Liver (tissue), 9 donors: ENCODE results near the gene FBLN1. TPM values are rescaled to one million over a fixed set of nuclear protein-coding genes. Genes with fewer than 3 reads are reported as not detected.
"Not testable (repeated sequence)": the region's sequence is repeated elsewhere in the genome, so short reads cannot be mapped to it uniquely, and the experiment has no call there.

Experiments
- DNase-seq: peaks from one replicate; pipeline ENCODE4 v3.0.0-alpha.2; 2017; ENCODE audit warnings: low spot score
- H3K27ac ChIP-seq, 2 donors: one replicate each; pipeline ENCODE4 v1.7.0; 2013; ENCODE audit warnings: inconsistent platforms in 2 of 2, low read length in 2 of 2, control low read depth in 1 of 2, low read depth in 1 of 2, mild to moderate bottlenecking in 1 of 2
- H3K27me3 ChIP-seq, 4 donors: one replicate each; pipeline versions ENCODE4 v1.6.1 to v1.7.0; 2013; ENCODE audit warnings: low read length in 3 of 4, inconsistent platforms in 1 of 4, mild to moderate bottlenecking in 1 of 4, moderate library complexity in 1 of 4; ENCODE audit not compliant: control insufficient read depth in 4 of 4, insufficient read depth in 4 of 4
- H3K36me3 ChIP-seq, 4 donors: one replicate each; pipeline versions ENCODE4 v1.6.1 to v1.7.0; 2013; ENCODE audit warnings: low read length in 3 of 4, mild to moderate bottlenecking in 3 of 4, low read depth in 1 of 4, moderate library complexity in 1 of 4; ENCODE audit not compliant: control insufficient read depth in 4 of 4, insufficient read depth in 3 of 4
- H3K4me1 ChIP-seq, 4 donors: one replicate each; pipeline versions ENCODE4 v1.6.1 to v1.7.0; 2013; ENCODE audit warnings: low read length in 3 of 4, mild to moderate bottlenecking in 3 of 4, moderate library complexity in 1 of 4; ENCODE audit not compliant: control insufficient read depth in 4 of 4, insufficient read depth in 4 of 4
- H3K4me3 ChIP-seq, 3 donors: one replicate each; pipeline versions ENCODE4 v1.6.1 to v1.7.0; 2013; ENCODE audit warnings: low read length in 3 of 3, control low read depth in 1 of 3, low read depth in 1 of 3, mild to moderate bottlenecking in 1 of 3
- H3K9ac ChIP-seq, 2 donors: one replicate each; pipeline ENCODE4 v1.7.0; 2013; ENCODE audit warnings: low read length in 2 of 2, mild to moderate bottlenecking in 2 of 2, moderate library complexity in 2 of 2, control low read depth in 1 of 2, low read depth in 1 of 2
- H3K9me3 ChIP-seq, 4 donors: one replicate each; pipeline versions ENCODE4 v1.6.1 to v1.7.0; 2013; ENCODE audit warnings: low read length in 3 of 4; ENCODE audit not compliant: control insufficient read depth in 4 of 4
- ATF3 ChIP-seq: IDR thresholded peaks from 2 replicates; pipeline ENCODE4 v1.6.1; 2016; ENCODE audit warnings: antibody characterized with exemption
- CTCF ChIP-seq: fragments of 150-350 bp; IDR thresholded peaks from 2 replicates; pipeline ENCODE4 v1.5.1; 2017; ENCODE audit warnings: improper control_type of control experiment, low read depth, low read length; ENCODE audit not compliant: missing input control
- EGR1 ChIP-seq, 2 donors: IDR thresholded peaks; 2 replicates each; pipeline ENCODE4 v1.6.1; 2016 to 2018; ENCODE audit warnings: antibody characterized with exemption in 2 of 2, low read depth in 2 of 2
- FOXA1 ChIP-seq: IDR thresholded peaks from 2 replicates; pipeline ENCODE4 v1.6.1; 2016; ENCODE audit warnings: antibody characterized with exemption
- GABPA ChIP-seq, 2 donors: IDR thresholded peaks in 1 of 2; conservative IDR thresholded peaks in 1 of 2; 2 replicates each; pipeline ENCODE4 v1.6.1; 2016; ENCODE audit warnings: antibody characterized with exemption in 2 of 2, mild to moderate bottlenecking in 1 of 2, moderate library complexity in 1 of 2
- HNF4A ChIP-seq, 2 donors: conservative IDR thresholded peaks; 2 replicates each; pipeline ENCODE4 v1.6.1; 2016; ENCODE audit warnings: antibody characterized with exemption in 2 of 2, mild to moderate bottlenecking in 2 of 2
- HNF4G ChIP-seq: IDR thresholded peaks from 2 replicates; pipeline ENCODE4 v1.6.1; 2016; ENCODE audit warnings: antibody characterized with exemption
- JUND ChIP-seq, 2 donors: IDR thresholded peaks; 2 replicates each; pipeline ENCODE4 v1.6.1; 2016; ENCODE audit warnings: antibody characterized with exemption in 2 of 2
- MAX ChIP-seq: IDR thresholded peaks from 2 replicates; pipeline ENCODE4 v1.6.1; 2016; ENCODE audit warnings: antibody characterized with exemption
- NR2F2 ChIP-seq: IDR thresholded peaks from 2 replicates; pipeline ENCODE4 v1.6.1; 2016; ENCODE audit warnings: antibody characterized with exemption
- RAD21 ChIP-seq, 2 donors: IDR thresholded peaks; 2 replicates each; pipeline ENCODE4 v1.6.1; 2016; ENCODE audit warnings: antibody characterized with exemption in 2 of 2, mild to moderate bottlenecking in 2 of 2
- REST ChIP-seq: IDR thresholded peaks from 2 replicates; pipeline ENCODE4 v1.6.1; 2016; ENCODE audit warnings: antibody characterized with exemption, mild to moderate bottlenecking
- RXRA ChIP-seq, 2 donors: IDR thresholded peaks; 2 replicates each; pipeline ENCODE4 v1.6.1; 2017 to 2018; ENCODE audit warnings: antibody characterized with exemption in 2 of 2, mild to moderate bottlenecking in 1 of 2
- SP1 ChIP-seq: IDR thresholded peaks from 2 replicates; pipeline ENCODE4 v1.6.1; 2018; ENCODE audit warnings: antibody characterized with exemption, mild to moderate bottlenecking
- YY1 ChIP-seq: IDR thresholded peaks from 2 replicates; pipeline ENCODE4 v1.6.1; 2016; ENCODE audit warnings: antibody characterized with exemption, mild to moderate bottlenecking
- ZBTB33 ChIP-seq: IDR thresholded peaks from 2 replicates; pipeline ENCODE4 v1.6.1; 2016; ENCODE audit warnings: antibody characterized with exemption
- WGBS: extraction: QIAGEN DNeasy Blood & Tissue Kit; methylation state at CpG from one replicate; pipeline ENCODE4 v1.1.7; 2013; 5-methylcytosine and 5-hydroxymethylcytosine counted together
- polyA plus RNA-seq, 2 donors: library from polyadenylated mRNA; stranded (reverse) in 1 of 2; unstranded in 1 of 2; fragments of 200-250 nt in 1 of 2; fragments of >200 nt in 1 of 2; fragmentation: Nextera tagmentation in 1 of 2; extraction: Ambion mirVana in 1 of 2; gene quantifications; one replicate each; pipeline versions ENCODE4 v1.2.1 to v1.2.3, GENCODE V29; 2013 to 2015
- total RNA-seq, 2 donors: library from RNA; depleted of rRNA; stranded (reverse); fragments of >200 nt; gene quantifications; one replicate each; pipeline ENCODE4 v1.2.3, GENCODE V29; 2014
- donor health status: healthy.
- donor health status: healthy.
- donor health status: healthy.
- donor health status: healthy.
- donor health status: healthy.

Gene FBLN1
- total and polyA plus RNA-seq, 4 donors = 2.2 to 9.3 (median 6.3) TPM

- not testable (repeated sequence) for DNase-seq
- WGBS = 96% methylated on average over 26 of the region's 26 CpGs
These were observed 89.0 kb downstream of the FBLN1 start for GRCh38 chr22:45591633-45592213.

GRCh38 chr22:45594123-45594941, 91.6 kb downstream of the FBLN1 start:
- Histone ChIP-seq H3K9me3 (no peaks in the 10 kb centered on the region), H3K27me3 (no peaks in the 10 kb centered on the region), H3K4me3 (no peak overlapping the region), H3K36me3 (no peaks in the 10 kb centered on the region), H3K4me1 (no peaks in the 10 kb centered on the region), H3K9ac (no peak overlapping the region), H3K27ac (no peak overlapping the region)
- DNase-seq = no peak
- 88% methylated on average over 8 of the region's 8 CpGs for WGBS
- no peak for TF ChIP-seq HNF4A (conservative IDR thresholded peaks at IDR 0.05)
- TF ChIP-seq REST = no peak
- TF ChIP-seq ZBTB33 = no peak
- TF ChIP-seq YY1 = no peak
- no peak for TF ChIP-seq RAD21 (IDR thresholded peaks at IDR 0.05)
- TF ChIP-seq EGR1 (IDR thresholded peaks at IDR 0.05; ENCODE audit: low read depth in 2 of 2) = no peak
- no peak for TF ChIP-seq ATF3
- no peak for TF ChIP-seq CTCF
- no peak for TF ChIP-seq RXRA (IDR thresholded peaks at IDR 0.05)
- no peak for TF ChIP-seq FOXA1
- no peak for TF ChIP-seq NR2F2
- TF ChIP-seq HNF4G = no peak
- TF ChIP-seq JUND (IDR thresholded peaks at IDR 0.05) = no peak
- TF ChIP-seq MAX = no peak
- TF ChIP-seq GABPA (IDR thresholded peaks at IDR 0.05 in 1 of 2, conservative IDR thresholded peaks at IDR 0.05 in 1 of 2) = no peak
- TF ChIP-seq SP1 = no peak

More at GRCh38 chr22:45591633-45592213, 89.0 kb downstream of the FBLN1 start:
- H3K4me1 ChIP-seq, H3K36me3 ChIP-seq, H3K4me3 ChIP-seq, H3K9me3 ChIP-seq, H3K27ac ChIP-seq, H3K9ac ChIP-seq, H3K27me3 ChIP-seq: not testable (repeated sequence)
